ENCODE data around the gene ZAR1L.

- no peak for TF ChIP-seq REST (IDR thresholded peaks at IDR 0.05; ENCODE audit: insufficient replicate concordance, low read depth)
- TF ChIP-seq, protein P1, sequence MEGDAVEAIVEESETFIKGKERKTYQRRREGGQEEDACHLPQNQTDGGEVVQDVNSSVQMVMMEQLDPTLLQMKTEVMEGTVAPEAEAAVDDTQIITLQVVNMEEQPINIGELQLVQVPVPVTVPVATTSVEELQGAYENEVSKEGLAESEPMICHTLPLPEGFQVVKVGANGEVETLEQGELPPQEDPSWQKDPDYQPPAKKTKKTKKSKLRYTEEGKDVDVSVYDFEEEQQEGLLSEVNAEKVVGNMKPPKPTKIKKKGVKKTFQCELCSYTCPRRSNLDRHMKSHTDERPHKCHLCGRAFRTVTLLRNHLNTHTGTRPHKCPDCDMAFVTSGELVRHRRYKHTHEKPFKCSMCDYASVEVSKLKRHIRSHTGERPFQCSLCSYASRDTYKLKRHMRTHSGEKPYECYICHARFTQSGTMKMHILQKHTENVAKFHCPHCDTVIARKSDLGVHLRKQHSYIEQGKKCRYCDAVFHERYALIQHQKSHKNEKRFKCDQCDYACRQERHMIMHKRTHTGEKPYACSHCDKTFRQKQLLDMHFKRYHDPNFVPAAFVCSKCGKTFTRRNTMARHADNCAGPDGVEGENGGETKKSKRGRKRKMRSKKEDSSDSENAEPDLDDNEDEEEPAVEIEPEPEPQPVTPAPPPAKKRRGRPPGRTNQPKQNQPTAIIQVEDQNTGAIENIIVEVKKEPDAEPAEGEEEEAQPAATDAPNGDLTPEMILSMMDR (IDR thresholded peaks at IDR 0.05; ENCODE audit: insufficient read depth, low read length), result no peak
- no peak for TF ChIP-seq POLR2AphosphoS5 (IDR thresholded peaks at IDR 0.05; ENCODE audit: low read depth)
- TF ChIP-seq SPI1 (IDR thresholded peaks at IDR 0.05; ENCODE audit: borderline replicate concordance, low read depth), result peak; percentile 36; the same call in 1 of the 2 replicates
- no peak for TF ChIP-seq GABPA (IDR thresholded peaks at IDR 0.05; ENCODE audit: low read depth)
Observed at GRCh38 chr13:32300406-32300805, 14.8 kb downstream of the ZAR1L start.

Measured in HL-60 (cell line).